Stimulated activated CD4-positive, alpha-beta T cell treated with anti-CD3 and anti-CD28 coated beads, Interleukin-2, amount 100 ng/mL, for 4 hours (primary cell): ENCODE measurements around the gene CACNG3.
"Not testable (repeated sequence)": the region's sequence is repeated elsewhere in the genome, so short reads cannot be mapped to it uniquely, and the experiment has no call there.

ENCODE experiments used
- DNase-seq: peaks from one replicate; pipeline ENCODE4 v3.0.0-alpha.2; 2020; ENCODE audit warnings: low read depth

The CACNG3 gene

GRCh38 chr16:24332582-24333090, 76.5 kb downstream of the CACNG3 start:
- DNase-seq, result no peak

GRCh38 chr16:24336491-24336890, 80.4 kb downstream of the CACNG3 start:
- DNase-seq, result no peak

- no peak for DNase-seq
These were observed 80.9 kb downstream of the CACNG3 start for GRCh38 chr16:24337013-24337412.

- not testable (repeated sequence) for DNase-seq
These were observed 87.7 kb downstream of the CACNG3 start for GRCh38 chr16:24343829-24344228.

GRCh38 chr16:24344784-24345183, 88.6 kb downstream of the CACNG3 start:
- no peak for DNase-seq

- DNase-seq, result no peak
These were observed 89.6 kb downstream of the CACNG3 start for GRCh38 chr16:24345704-24346103.

GRCh38 chr16:24346734-24347133, 90.6 kb downstream of the CACNG3 start:
- DNase-seq, result no peak

GRCh38 chr16:24347556-24347955, 91.4 kb downstream of the CACNG3 start:
- DNase-seq, result no peak

- no peak for DNase-seq
These were observed 92.6 kb downstream of the CACNG3 start for GRCh38 chr16:24348545-24349290.

GRCh38 chr16:24349320-24349719, 93.2 kb downstream of the CACNG3 start:
- DNase-seq, result no peak

GRCh38 chr16:24352746-24353145, 96.6 kb downstream of the CACNG3 start:
- no peak for DNase-seq

GRCh38 chr16:24353622-24354021, 97.5 kb downstream of the CACNG3 start:
- no peak for DNase-seq

GRCh38 chr16:24357511-24357910, 101.4 kb downstream of the CACNG3 start:
- no peak for DNase-seq

GRCh38 chr16:24358117-24358516, 102.0 kb downstream of the CACNG3 start:
- DNase-seq, result no peak

GRCh38 chr16:24359490-24359889, 103.4 kb downstream of the CACNG3 start:
- DNase-seq, result no peak

GRCh38 chr16:24360936-24361335, 104.8 kb downstream of the CACNG3 start:
- no peak for DNase-seq

GRCh38 chr16:24364596-24364995, 108.5 kb downstream of the CACNG3 start:
- no peak for DNase-seq

GRCh38 chr16:24367186-24367710, 111.1 kb downstream of the CACNG3 start:
- no peak for DNase-seq

- DNase-seq, result no peak
These were observed 116.7 kb downstream of the CACNG3 start for GRCh38 chr16:24372824-24373223.

GRCh38 chr16:24378999-24379398, 122.9 kb downstream of the CACNG3 start:
- no peak for DNase-seq

- DNase-seq, result no peak
These were observed 125.5 kb downstream of the CACNG3 start for GRCh38 chr16:24381470-24382118.

GRCh38 chr16:24382762-24383407, 126.8 kb downstream of the CACNG3 start:
- no peak for DNase-seq

- DNase-seq, result no peak
These were observed 138.2 kb downstream of the CACNG3 start for GRCh38 chr16:24394341-24394740.
